Osteocyte (in vitro differentiated cells): Measurements from ENCODE around the gene PRH2. TPM values are rescaled to one million over a fixed set of nuclear protein-coding genes. Genes with fewer than 3 reads are reported as not detected.

ENCODE experiments used
- DNase-seq: peaks from one replicate; pipeline ENCODE4 v3.0.0; 2021; ENCODE audit warnings: mixed read lengths; ENCODE audit not compliant: unreplicated experiment; ENCODE audit errors: extremely low spot score
- H3K27ac Mint-ChIP-seq: one replicate; pipeline ENCODE4 v1.8.0; 2021; ENCODE audit warnings: mild to moderate bottlenecking, mixed read lengths; ENCODE audit not compliant: unreplicated experiment
- H3K27me3 Mint-ChIP-seq: one replicate; pipeline ENCODE4 v1.8.0; 2021; ENCODE audit warnings: mixed read lengths; ENCODE audit not compliant: unreplicated experiment
- H3K36me3 Mint-ChIP-seq: one replicate; pipeline ENCODE4 v1.8.0; 2021; ENCODE audit warnings: mixed read lengths; ENCODE audit not compliant: unreplicated experiment
- H3K4me1 Mint-ChIP-seq: one replicate; pipeline ENCODE4 v1.8.0; 2021; ENCODE audit warnings: mixed read lengths; ENCODE audit not compliant: unreplicated experiment
- H3K4me3 Mint-ChIP-seq: one replicate; pipeline ENCODE4 v1.8.0; 2021; ENCODE audit warnings: mild to moderate bottlenecking, moderate library complexity, mixed read lengths; ENCODE audit not compliant: unreplicated experiment
- H3K9me3 Mint-ChIP-seq: one replicate; pipeline ENCODE4 v1.8.0; 2021; ENCODE audit warnings: mixed read lengths; ENCODE audit not compliant: unreplicated experiment
- long read RNA-seq: library from polyadenylated mRNA; unstranded; transcript quantifications from one replicate; pipeline ENCODE4 v2.0.0, GENCODE V29; 2021
- total RNA-seq: library from RNA; stranded (reverse); gene quantifications from 2 replicates; pipeline ENCODE4 v1.2.1, GENCODE V29; 2021
- TF ChIP-seq, protein P1 (sequence below): fragments of 200-600 bp; sonication (generic); IDR thresholded peaks from 2 replicates; pipeline ENCODE4 v1.5.0; 2021; ENCODE audit warnings: antibody characterized with exemption, mild to moderate bottlenecking, moderate library complexity

PRH2 gene
- not detected in 2 replicates for total RNA-seq
- long read RNA-seq: 0 reads

DNA sequence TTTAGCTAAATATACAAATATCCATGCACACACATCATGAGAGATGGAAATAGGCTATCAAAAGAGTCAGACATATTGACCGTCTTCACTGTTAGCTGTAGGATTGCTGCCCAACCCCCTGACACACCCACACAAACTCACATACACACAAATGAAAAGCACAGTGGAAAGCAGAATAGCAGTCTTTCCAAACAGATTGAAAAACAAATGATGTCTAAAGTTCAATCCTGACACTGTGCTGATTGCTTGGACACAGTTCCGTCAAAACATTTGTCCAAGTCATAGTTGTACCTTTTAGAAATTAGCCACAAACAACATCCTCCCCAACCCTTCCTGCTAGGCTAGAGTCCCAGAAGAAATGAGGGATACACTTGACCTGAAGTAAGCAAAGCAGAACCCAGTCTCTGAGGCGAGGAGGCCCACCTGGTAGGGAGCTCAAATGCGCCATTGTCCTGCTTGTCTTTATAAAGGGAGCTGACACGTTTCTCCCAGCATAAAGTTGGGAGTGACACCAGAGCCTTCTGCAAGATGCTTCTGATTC is at the start of gene PRH2:
Gene PRH2, plus strand, starts transcription at position 491 of the 541 bp plus-strand sequence. Its CDS starts 38 bp downstream, at position 529.
- Mint-ChIP-seq H3K4me3 (no peak within 1 kb of the TSS), H3K27me3 (no peaks in the 10 kb centered on the region), H3K36me3 (peaks cover 5% of the 10 kb centered on the region), H3K9me3 (no peaks in the 10 kb centered on the region), H3K27ac (no peak within 1 kb of the TSS), H3K4me1 (no peaks in the 10 kb centered on the region)
- no peak for DNase-seq
- TF ChIP-seq, protein P1, sequence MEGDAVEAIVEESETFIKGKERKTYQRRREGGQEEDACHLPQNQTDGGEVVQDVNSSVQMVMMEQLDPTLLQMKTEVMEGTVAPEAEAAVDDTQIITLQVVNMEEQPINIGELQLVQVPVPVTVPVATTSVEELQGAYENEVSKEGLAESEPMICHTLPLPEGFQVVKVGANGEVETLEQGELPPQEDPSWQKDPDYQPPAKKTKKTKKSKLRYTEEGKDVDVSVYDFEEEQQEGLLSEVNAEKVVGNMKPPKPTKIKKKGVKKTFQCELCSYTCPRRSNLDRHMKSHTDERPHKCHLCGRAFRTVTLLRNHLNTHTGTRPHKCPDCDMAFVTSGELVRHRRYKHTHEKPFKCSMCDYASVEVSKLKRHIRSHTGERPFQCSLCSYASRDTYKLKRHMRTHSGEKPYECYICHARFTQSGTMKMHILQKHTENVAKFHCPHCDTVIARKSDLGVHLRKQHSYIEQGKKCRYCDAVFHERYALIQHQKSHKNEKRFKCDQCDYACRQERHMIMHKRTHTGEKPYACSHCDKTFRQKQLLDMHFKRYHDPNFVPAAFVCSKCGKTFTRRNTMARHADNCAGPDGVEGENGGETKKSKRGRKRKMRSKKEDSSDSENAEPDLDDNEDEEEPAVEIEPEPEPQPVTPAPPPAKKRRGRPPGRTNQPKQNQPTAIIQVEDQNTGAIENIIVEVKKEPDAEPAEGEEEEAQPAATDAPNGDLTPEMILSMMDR: no peak

DNA sequence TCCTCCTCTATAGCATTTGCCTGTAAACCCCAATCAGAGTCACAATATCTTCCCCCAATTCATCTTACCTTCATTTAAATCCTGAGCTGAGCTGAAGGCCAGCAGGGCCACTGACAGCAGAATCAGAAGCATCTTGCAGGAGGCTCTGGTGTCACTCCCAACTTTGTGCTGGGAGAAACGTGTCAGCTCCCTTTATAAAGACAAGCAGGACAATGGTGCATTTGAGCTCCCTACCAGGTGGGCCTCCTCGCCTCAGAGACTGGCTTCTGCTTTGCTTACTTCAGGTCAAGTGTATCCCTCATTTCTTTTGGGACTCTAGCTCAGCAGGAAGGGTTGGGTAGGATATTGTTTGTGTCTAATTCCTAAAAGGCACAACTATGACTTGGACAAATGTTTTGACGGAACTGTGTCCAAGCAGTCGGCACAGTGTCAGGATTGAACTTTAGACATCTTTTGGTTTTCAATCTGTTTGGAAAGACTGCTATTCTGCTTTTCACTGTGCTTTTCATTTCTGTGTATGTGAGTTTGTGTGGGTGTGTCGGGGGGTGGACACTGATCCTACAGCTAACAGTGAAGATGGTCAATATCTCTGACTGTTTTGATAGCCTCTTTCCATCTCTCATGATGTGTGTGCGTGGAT is 44.8 kb upstream of the PRH2 start, which contains the start of gene PRH1:
Gene PRH1, minus strand, starts transcription at position 170 of the 640 bp plus-strand sequence. Its CDS starts 38 bp downstream, at position 132.
- H3K4me3 Mint-ChIP-seq: no peak within 1 kb of the TSS

DNA sequence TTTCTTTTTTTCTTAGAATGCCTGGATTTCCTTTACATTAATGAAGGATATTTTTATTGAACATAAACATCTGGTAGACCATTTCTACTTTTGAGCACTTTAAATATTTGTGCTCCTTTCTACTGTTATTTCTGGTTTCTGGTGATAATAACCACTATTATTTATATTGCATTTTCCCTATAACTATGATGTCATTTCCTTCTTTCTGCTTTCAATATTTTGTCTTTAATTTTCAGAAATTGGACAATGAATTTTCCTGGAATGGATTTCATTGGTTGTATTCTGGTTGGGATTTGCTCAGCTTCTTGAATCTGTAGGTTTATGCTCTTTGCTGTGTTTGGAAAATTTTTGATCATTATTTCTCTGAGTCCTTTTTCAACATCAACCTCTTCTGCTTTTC is 39.8 kb upstream of the PRH2 start:
- no peak overlapping the region for H3K27ac Mint-ChIP-seq
- peaks cover 4% of the 10 kb centered on the region for H3K9me3 Mint-ChIP-seq
- no peak overlapping the region for H3K4me3 Mint-ChIP-seq
- no peak for DNase-seq
- no peaks in the 10 kb centered on the region for H3K4me1 Mint-ChIP-seq
- no peaks in the 10 kb centered on the region for H3K27me3 Mint-ChIP-seq
- H3K36me3 Mint-ChIP-seq: peaks cover 12% of the 10 kb centered on the region
- TF ChIP-seq, protein P1: no peak

More for the DNA sequence above, 44.8 kb upstream of the PRH2 start, which contains the start of gene PRH1:
- H3K27ac Mint-ChIP-seq: no peak within 1 kb of the TSS
- H3K27me3 Mint-ChIP-seq: no peaks in the 10 kb centered on the region
- DNase-seq: no peak
- peaks cover 4% of the 10 kb centered on the region for H3K9me3 Mint-ChIP-seq
- H3K4me1 Mint-ChIP-seq: no peaks in the 10 kb centered on the region
- H3K36me3 Mint-ChIP-seq: peaks cover 13% of the 10 kb centered on the region
- TF ChIP-seq, protein P1: no peak

DNA sequence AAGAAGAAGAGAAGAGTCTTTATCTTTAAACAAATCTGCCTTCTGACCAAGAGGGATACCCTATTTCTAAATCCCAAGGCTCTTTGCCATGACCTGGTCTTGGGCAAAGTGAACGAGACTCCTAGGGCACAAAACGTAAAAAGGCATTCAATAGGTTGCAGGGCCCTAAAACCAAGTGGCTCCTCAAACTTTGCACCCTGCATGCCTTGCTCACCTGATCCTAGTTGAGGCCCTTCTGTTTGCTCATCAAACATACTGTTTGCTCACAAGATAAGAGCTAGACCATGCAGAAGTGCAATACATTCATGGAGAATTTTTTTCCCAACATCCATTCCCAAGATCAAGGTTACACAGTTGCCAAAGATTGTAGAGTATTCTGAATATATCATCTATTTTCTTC is 37.1 kb upstream of the PRH2 start:
- TF ChIP-seq, protein P1: no peak
- peaks cover 4% of the 10 kb centered on the region for H3K9me3 Mint-ChIP-seq
- H3K4me3 Mint-ChIP-seq: no peak overlapping the region
- no peak overlapping the region for H3K27ac Mint-ChIP-seq
- peaks cover 14% of the 10 kb centered on the region for H3K36me3 Mint-ChIP-seq
- no peaks in the 10 kb centered on the region for H3K27me3 Mint-ChIP-seq
- no peak for DNase-seq
- H3K4me1 Mint-ChIP-seq: no peaks in the 10 kb centered on the region

DNA sequence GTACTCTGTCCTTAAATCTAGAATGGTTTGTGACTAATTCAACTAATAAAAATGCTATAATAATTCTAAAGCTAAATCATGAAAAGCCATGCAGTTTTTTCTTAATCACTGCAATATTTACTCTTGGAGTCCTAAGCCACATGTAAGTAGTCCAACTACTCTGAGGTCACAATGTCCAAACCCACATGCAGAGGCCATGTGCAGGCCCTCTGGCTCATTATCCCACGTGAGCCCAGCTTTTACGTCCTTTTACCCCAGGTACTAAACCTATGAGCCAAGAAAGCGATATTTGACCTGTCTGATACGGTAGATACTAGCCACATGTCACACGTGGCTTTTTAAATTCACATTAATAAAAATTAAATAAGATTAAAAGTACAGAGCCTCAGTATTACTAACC is 32.2 kb upstream of the PRH2 start:
- Mint-ChIP-seq H3K27ac (no peak overlapping the region), H3K9me3 (peaks cover 14% of the 10 kb centered on the region), H3K4me3 (no peak overlapping the region), H3K36me3 (peaks cover 7% of the 10 kb centered on the region), H3K27me3 (no peaks in the 10 kb centered on the region), H3K4me1 (no peaks in the 10 kb centered on the region)
- DNase-seq: no peak
- TF ChIP-seq, protein P1: no peak
